Immature natural killer cell (primary cell): ENCODE results near the gene SORT1. TPM values are rescaled to one million over a fixed set of nuclear protein-coding genes. Genes with fewer than 3 reads are reported as not detected.
"Not testable (repeated sequence)": the region's sequence is repeated elsewhere in the genome, so short reads cannot be mapped to it uniquely, and the experiment has no call there.

ENCODE experiments used
- DNase-seq, 3 donors: peaks; one replicate each; pipeline ENCODE4 v3.0.0; 2022; ENCODE audit warnings: mixed read lengths in 1 of 3
- H3K27ac Mint-ChIP-seq, 6 donors: one replicate each; pipeline ENCODE4 v1.8.0; 2020; ENCODE audit warnings: mixed read lengths in 6 of 6, mild to moderate bottlenecking in 5 of 6, inconsistent platforms in 4 of 6, moderate library complexity in 3 of 6
- H3K27me3 Mint-ChIP-seq, 3 donors: one replicate each; pipeline ENCODE4 v1.8.0; 2020 to 2021; ENCODE audit warnings: low read depth in 3 of 3, mild to moderate bottlenecking in 3 of 3, mixed read lengths in 3 of 3, moderate library complexity in 3 of 3, inconsistent platforms in 1 of 3
- H3K36me3 Mint-ChIP-seq, 3 donors: one replicate each; pipeline ENCODE4 v1.8.0; 2020; ENCODE audit warnings: mixed read lengths in 3 of 3, inconsistent platforms in 2 of 3, mild to moderate bottlenecking in 2 of 3
- H3K4me1 Mint-ChIP-seq, 2 donors: one replicate each; pipeline ENCODE4 v1.8.0; 2020; ENCODE audit warnings: inconsistent platforms in 2 of 2, mild to moderate bottlenecking in 2 of 2, mixed read lengths in 2 of 2, moderate library complexity in 1 of 2
- H3K4me3 Mint-ChIP-seq, 5 donors: one replicate each; pipeline ENCODE4 v1.8.0; 2020; ENCODE audit warnings: mild to moderate bottlenecking in 5 of 5, mixed read lengths in 5 of 5, inconsistent platforms in 3 of 5, moderate library complexity in 3 of 5
- H3K9me3 Mint-ChIP-seq, 6 donors: one replicate each; pipeline ENCODE4 v1.8.0; 2020; ENCODE audit warnings: mild to moderate bottlenecking in 6 of 6, mixed read lengths in 6 of 6, inconsistent platforms in 4 of 6, moderate library complexity in 3 of 6
- polyA plus RNA-seq, 3 donors: library from polyadenylated mRNA; unstranded; fragments of 300-500 nt; fragmentation: Illumina TruSeq; gene quantifications; one replicate each; pipeline ENCODE4 v1.2.3, GENCODE V29; 2021

SORT1 gene
- polyA plus RNA-seq, 3 donors from 2014 or later: 0.54 to 1.6 TPM; not detected in 1

DNA sequence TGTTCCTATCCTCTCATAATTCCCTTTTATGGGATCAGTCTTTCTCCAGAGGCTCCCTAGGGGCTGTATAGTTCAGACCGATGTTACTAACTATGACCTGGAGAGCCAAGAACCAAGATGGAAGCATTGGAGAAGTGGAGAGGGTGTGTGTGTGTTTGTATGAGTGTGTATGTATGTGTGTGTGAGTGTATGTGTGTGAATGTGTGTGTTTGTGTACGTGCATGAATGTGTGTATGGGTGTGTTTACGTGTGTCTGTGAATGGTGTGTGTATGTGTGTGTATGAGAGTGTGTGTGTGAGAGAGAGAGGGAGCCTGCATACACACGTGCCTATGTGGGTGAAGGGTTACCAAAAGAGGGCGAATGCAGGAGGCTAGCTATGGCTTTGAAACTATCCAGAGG is 95.8 kb downstream of the SORT1 start:
- Mint-ChIP-seq H3K9me3 (no peaks in the 10 kb centered on the region), H3K4me3 (no peak overlapping the region), H3K27me3 (peaks cover 0 to 2% (median 0%) of the 10 kb centered on the region in 3 donors), H3K4me1 (no peaks in the 10 kb centered on the region), H3K36me3 (no peaks in the 10 kb centered on the region), H3K27ac (no peak overlapping the region)
- no peak for DNase-seq

DNA sequence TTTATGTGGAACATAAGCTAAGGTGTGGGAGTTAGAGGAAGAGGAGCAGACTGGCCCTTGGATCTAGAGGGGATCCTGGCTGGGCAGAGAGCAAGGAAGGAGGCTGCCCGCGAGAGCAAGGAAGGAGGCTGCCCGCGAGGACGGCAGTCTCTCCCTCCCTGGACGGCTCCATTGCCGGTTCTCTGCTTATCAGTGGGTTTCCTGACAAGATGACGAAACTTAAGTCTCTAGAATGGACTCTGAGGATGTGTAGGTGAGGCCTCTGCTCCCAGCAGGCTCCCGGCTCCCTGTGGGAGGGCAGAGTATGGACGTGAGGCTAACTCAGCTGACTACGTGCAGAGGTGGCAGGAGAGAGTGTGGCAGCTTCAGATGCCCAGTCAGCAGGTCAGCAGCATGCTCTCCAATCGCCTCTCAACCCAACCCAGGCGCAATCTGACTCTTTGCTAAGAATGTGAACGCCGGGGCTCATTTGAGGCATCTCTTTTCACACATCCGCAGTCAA is 97.0 kb downstream of the SORT1 start:
- Mint-ChIP-seq H3K27me3 (peaks cover 0 to 2% (median 0%) of the 10 kb centered on the region in 3 donors), H3K36me3 (no peaks in the 10 kb centered on the region), H3K9me3 (no peaks in the 10 kb centered on the region), H3K27ac (no peak overlapping the region), H3K4me3 (no peak overlapping the region), H3K4me1 (no peaks in the 10 kb centered on the region)
- no peak for DNase-seq

GRCh38 chr1:109299558-109300343 is 98.0 kb downstream of the SORT1 start:
- no peak overlapping the region for H3K4me3 Mint-ChIP-seq
- H3K27me3 Mint-ChIP-seq: peaks cover 0 to 2% (median 0%) of the 10 kb centered on the region in 3 donors
- H3K27ac Mint-ChIP-seq: no peak overlapping the region
- DNase-seq: no peak
- H3K36me3 Mint-ChIP-seq: no peaks in the 10 kb centered on the region
- no peaks in the 10 kb centered on the region for H3K9me3 Mint-ChIP-seq
- no peaks in the 10 kb centered on the region for H3K4me1 Mint-ChIP-seq

DNA sequence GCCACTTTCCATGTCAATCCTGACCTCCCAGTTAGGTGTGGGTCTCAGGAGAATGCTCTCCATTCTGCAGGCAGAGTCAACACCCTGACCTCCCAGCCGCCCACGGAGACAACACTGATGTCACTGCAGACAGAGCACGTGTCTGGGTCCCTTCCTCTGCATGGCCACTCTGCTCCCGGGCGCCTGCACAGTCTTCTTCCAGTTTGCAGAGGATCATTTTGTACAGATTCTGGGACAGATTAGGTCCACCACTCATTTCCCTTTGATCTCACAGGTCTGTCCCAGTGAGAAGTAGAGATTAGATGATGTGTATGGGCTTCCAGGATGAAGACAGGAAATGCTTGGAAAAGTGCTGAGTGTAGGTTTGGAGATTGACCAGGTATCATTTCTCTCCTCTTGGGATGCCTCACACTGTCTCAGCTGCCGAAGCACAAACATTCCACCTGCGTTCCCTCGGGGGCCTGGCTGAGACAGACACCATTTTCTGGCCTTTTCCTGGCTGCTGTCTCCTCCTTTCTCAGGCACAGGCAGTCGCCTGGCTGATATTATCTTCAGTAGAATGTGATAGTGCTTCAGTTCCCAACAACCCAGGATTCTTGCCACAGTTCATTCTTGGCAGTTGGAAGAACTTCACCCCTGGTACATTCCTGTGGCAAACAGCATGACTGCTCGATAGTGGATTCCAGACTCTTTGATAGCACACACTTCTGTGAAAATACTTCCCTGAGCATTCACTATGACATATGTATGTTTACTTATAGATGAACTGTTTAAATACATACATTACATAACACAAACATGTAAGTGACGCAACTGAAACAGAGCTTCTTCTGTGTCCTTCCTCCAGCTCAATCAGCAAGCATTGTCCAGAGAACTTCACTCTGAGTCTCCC is 98.8 kb downstream of the SORT1 start:
- Mint-ChIP-seq H3K9me3 (no peaks in the 10 kb centered on the region), H3K27ac (no peak overlapping the region), H3K36me3 (no peaks in the 10 kb centered on the region), H3K27me3 (peaks cover 0 to 2% (median 0%) of the 10 kb centered on the region in 3 donors), H3K4me1 (no peaks in the 10 kb centered on the region), H3K4me3 (no peak overlapping the region)
- DNase-seq: no peak

DNA sequence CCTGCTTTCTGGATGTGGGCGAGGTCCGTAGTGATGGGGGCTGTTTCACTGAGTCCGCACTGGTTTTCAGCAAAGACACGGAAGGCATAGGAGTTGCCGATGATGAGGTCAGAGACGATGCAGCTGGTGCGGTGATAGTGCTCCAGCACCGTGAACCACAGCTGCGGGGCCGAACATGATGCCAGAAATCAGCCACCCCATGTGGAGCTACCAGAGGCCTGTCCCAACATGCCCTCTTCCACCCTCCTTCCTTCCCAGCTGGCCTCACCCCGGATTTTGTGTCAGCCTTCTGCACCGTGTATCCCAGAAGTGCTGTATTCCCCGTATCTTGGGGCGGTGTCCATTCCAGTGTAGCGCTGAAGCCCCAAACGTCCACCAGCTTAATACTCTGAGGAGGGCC is 100.9 kb downstream of the SORT1 start:
- Mint-ChIP-seq H3K27me3 (peaks cover 0 to 3% (median 2%) of the 10 kb centered on the region in 3 donors), H3K4me3 (no peak overlapping the region), H3K4me1 (no peaks in the 10 kb centered on the region), H3K36me3 (no peaks in the 10 kb centered on the region), H3K9me3 (no peaks in the 10 kb centered on the region), H3K27ac (no peak overlapping the region)
- no peak for DNase-seq

DNA sequence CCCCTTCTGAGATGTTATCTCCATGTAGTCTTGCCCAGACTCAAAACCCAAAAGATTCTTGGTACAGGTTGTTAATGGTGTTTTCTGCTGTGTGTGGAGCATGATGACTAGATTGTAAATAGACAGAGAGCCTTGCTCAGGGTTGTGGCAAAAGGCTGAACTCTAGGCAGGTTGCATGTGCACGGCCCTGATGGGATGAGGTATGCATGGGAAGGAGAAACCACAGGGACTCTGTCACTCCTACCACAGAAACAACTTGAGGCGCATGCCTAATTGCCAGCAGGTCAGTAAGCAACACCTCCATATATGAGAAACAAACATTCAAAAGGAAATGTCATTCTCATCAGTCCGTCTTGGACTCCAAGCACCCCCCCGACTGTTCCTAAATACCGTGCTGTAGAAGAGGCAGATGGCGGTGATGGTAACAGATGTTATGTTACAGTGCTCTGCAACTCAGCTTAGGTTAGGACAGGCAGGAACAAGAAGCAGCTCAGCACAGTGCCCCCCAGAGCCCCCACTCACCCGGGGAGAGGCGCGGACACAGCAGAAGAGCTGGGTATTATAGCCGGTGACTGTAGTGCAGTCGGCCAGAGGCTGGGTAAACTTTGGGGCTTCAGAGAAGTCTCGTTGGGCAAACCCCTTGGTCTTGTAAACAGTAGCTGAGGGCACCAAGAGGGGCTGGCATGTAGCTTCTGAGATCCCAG is 101.9 kb downstream of the SORT1 start:
- Mint-ChIP-seq H3K4me1 (no peaks in the 10 kb centered on the region), H3K9me3 (no peaks in the 10 kb centered on the region), H3K36me3 (no peaks in the 10 kb centered on the region), H3K27ac (no peak overlapping the region), H3K4me3 (no peak overlapping the region), H3K27me3 (peaks cover 0 to 3% (median 2%) of the 10 kb centered on the region in 3 donors)
- DNase-seq: no peak

DNA sequence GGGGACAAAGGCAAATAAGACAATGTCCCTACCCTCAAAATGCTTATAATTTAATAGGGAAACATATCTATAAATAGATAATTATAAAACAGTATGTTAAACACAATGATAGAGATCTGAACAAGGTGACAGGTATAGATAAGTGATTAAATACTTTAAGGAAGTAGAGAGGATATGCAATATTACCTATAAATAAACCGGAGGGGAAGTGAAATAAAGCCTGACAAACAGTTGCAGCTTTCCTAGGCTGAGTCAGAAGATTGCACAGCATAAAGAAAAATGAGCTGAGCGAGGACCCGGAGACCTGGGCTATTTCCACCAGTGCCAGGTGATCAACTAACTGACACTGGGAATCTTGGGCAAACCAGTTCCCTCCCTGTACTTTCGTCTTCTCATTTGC is 103.2 kb downstream of the SORT1 start:
- no peak for DNase-seq
- no peak overlapping the region for H3K4me3 Mint-ChIP-seq
- peaks cover 0 to 3% (median 0%) of the 10 kb centered on the region in 3 donors for H3K27me3 Mint-ChIP-seq
- no peaks in the 10 kb centered on the region for H3K4me1 Mint-ChIP-seq
- no peaks in the 10 kb centered on the region for H3K36me3 Mint-ChIP-seq
- no peak overlapping the region for H3K27ac Mint-ChIP-seq
- H3K9me3 Mint-ChIP-seq: no peaks in the 10 kb centered on the region

GRCh38 chr1:109293026-109293425 is 104.7 kb downstream of the SORT1 start:
- DNase-seq: no peak
- no peak overlapping the region for H3K4me3 Mint-ChIP-seq
- no peaks in the 10 kb centered on the region for H3K9me3 Mint-ChIP-seq
- H3K4me1 Mint-ChIP-seq: no peaks in the 10 kb centered on the region
- H3K36me3 Mint-ChIP-seq: no peaks in the 10 kb centered on the region
- H3K27ac Mint-ChIP-seq: no peak overlapping the region
- H3K27me3 Mint-ChIP-seq: peaks cover 0 to 3% (median 0%) of the 10 kb centered on the region in 3 donors

- Mint-ChIP-seq H3K4me1 (no peaks in the 10 kb centered on the region), H3K27ac (no peak overlapping the region), H3K36me3 (no peaks in the 10 kb centered on the region), H3K4me3 (no peak overlapping the region), H3K27me3 (peaks cover 0 to 3% (median 0%) of the 10 kb centered on the region in 3 donors), H3K9me3 (no peaks in the 10 kb centered on the region)
- no peak for DNase-seq
These were observed 105.4 kb downstream of the SORT1 start for GRCh38 chr1:109292364-109292763.

DNA sequence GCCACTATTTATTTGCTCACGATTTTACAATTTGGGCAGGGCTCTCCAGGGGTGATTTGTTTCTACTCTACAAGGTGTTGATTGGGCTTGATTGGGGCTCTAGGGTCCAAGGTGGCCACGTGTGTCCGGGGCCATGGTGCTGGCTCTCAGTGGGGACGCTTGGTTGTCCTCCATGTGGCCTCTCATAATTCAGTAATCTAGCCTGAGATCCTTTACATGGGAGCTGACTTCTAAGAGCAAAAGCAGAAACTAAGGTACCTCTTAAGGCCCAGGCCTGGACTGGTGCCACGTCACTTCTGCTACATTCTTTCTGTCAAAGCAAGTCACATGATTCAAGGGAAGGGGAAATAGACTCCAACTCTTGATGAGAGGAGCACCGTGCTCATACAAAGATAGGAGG is 106.7 kb downstream of the SORT1 start:
- DNase-seq: no peak
- Mint-ChIP-seq H3K9me3 (no peaks in the 10 kb centered on the region), H3K36me3 (no peaks in the 10 kb centered on the region), H3K4me3 (no peak overlapping the region), H3K27me3 (peaks cover 0 to 3% (median 0%) of the 10 kb centered on the region in 3 donors), H3K4me1 (no peaks in the 10 kb centered on the region), H3K27ac (no peak overlapping the region)

GRCh38 chr1:109290137-109290536 is 107.6 kb downstream of the SORT1 start:
- Mint-ChIP-seq H3K4me3 (no peak overlapping the region), H3K27me3 (peaks cover 0 to 3% (median 0%) of the 10 kb centered on the region in 3 donors), H3K9me3 (no peaks in the 10 kb centered on the region), H3K36me3 (no peaks in the 10 kb centered on the region), H3K27ac (no peak overlapping the region), H3K4me1 (no peaks in the 10 kb centered on the region)
- no peak for DNase-seq

GRCh38 chr1:109286762-109287161 is 111.0 kb downstream of the SORT1 start:
- H3K36me3 Mint-ChIP-seq, H3K9me3 Mint-ChIP-seq, H3K27me3 Mint-ChIP-seq, H3K4me3 Mint-ChIP-seq, DNase-seq, H3K27ac Mint-ChIP-seq: not testable (repeated sequence)
- H3K4me1 Mint-ChIP-seq: peaks cover 14 to 26% of the 10 kb centered on the region in 2 donors

DNA sequence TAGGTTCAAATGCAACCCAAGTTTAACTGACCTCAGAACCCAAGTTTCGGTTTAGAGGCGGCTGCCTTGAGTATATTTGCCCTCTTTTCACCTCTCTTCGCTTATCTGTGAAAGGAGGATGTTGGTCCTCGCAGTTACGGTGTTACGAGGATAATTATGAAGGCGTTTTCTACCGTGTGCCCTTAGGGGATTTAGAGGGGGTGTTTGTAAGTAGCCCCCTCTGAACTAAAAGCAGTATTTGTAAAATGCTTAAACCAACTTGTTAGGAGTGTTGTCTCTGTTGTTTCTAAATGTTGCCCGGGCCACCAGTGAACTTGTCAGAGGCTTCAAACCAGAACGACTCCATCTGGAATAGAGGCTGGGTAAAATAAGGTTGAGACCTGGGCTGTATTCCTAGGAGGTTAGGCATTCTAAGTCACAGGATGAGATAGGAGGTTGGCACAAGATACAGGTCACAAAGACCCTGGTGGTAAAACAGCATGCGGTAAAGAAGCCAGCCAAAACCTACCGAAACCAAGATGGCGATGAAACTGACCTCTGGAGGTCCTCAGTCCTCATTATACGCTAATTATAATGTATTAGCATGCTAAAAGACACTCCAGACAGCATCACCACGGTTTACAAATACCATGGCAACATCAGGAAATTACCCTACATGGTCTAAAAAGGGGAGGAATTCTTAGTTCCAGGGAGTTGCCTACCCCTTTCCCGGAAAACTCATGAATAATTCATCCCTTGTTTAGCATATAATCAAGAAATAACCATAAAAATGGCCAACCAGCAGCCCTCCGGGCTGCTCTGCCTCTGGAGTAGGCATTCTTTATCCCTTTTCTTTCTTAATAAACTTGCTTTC is 113.7 kb downstream of the SORT1 start:
- no peak for DNase-seq
- Mint-ChIP-seq H3K4me3 (peak overlapping the region; percentile 89 to 99 (median 95)), H3K27ac (peak overlapping the region; percentile 71 to 96 (median 89)), H3K4me1 (peaks cover 16 to 26% of the 10 kb centered on the region in 2 donors), H3K9me3 (no peaks in the 10 kb centered on the region), H3K27me3 (peaks cover 0 to 9% (median 0%) of the 10 kb centered on the region in 3 donors), H3K36me3 (peaks cover 0 to 4% (median 0%) of the 10 kb centered on the region in 3 donors)
